Calu3 (cell line): ENCODE data around the gene EWSR1. TPM values are rescaled to one million over a fixed set of nuclear protein-coding genes. Genes with fewer than 3 reads are reported as not detected.

Source experiments
- BruUV-seq: library from RNA; stranded (reverse); fragments of 400-500 nt; replicated peaks from 2 replicates; lab custom pipeline; 2021; lab: Mats Ljungman, UMichigan
- CTCF ChIA-PET: fragments of 300-600 bp; sonication (Branson Sonifier 250); formaldehyde crosslinking; loops from one replicate; lab custom pipeline; 2022; ENCODE audit warnings: antibody characterized with exemption; lab: Charles Lee
- DNase-seq: peaks from one replicate; pipeline ENCODE4 v3.0.0; 2022
- H3K27ac Mint-ChIP-seq: one replicate; pipeline ENCODE4 v1.8.0; 2022; ENCODE audit warnings: mixed read lengths; ENCODE audit not compliant: unreplicated experiment
- H3K27me3 Mint-ChIP-seq: one replicate; pipeline ENCODE4 v1.8.0; 2022; ENCODE audit warnings: mixed read lengths; ENCODE audit not compliant: unreplicated experiment
- H3K36me3 Mint-ChIP-seq: one replicate; pipeline ENCODE4 v1.8.0; 2022; ENCODE audit warnings: mild to moderate bottlenecking, moderate library complexity, mixed read lengths; ENCODE audit not compliant: insufficient read depth, unreplicated experiment
- H3K4me1 Mint-ChIP-seq: one replicate; pipeline ENCODE4 v1.8.0; 2022; ENCODE audit warnings: mild to moderate bottlenecking, low read depth, mixed read lengths; ENCODE audit not compliant: unreplicated experiment
- H3K4me3 Mint-ChIP-seq: one replicate; pipeline ENCODE4 v1.8.0; 2022; ENCODE audit warnings: mild to moderate bottlenecking, low read depth, moderate library complexity, mixed read lengths; ENCODE audit not compliant: unreplicated experiment
- H3K9me3 Mint-ChIP-seq: one replicate; pipeline ENCODE4 v1.8.0; 2022; ENCODE audit warnings: low read depth, mixed read lengths; ENCODE audit not compliant: unreplicated experiment
- CTCF ChIP-seq: fragments of 200-600 bp; IDR thresholded peaks from one replicate; pipeline ENCODE4 v1.8.0; 2022; ENCODE audit warnings: antibody characterized with exemption; ENCODE audit not compliant: unreplicated experiment
- intact Hi-C: fragments of 100-400 bp; cut with micrococcal nuclease; formaldehyde crosslinking; loops from one replicate; pipeline ENCODE4 v1.10.0; 2022; ENCODE audit not compliant: unreplicated experiment
- total RNA-seq: library from RNA; stranded (reverse); gene quantifications from 2 replicates; pipeline ENCODE4 v1.2.3, GENCODE V29; 2022

The EWSR1 gene
- total RNA-seq, 1 experiment from 2014 or later, result 374 TPM

GRCh38 chr22:29272624-29273023 lies 4.6 kb downstream of the EWSR1 start:
- H3K27me3 Mint-ChIP-seq, result no peaks in the 10 kb centered on the region
- CTCF ChIA-PET, result no interaction called here
- peak overlapping the region; percentile 94 for H3K4me3 Mint-ChIP-seq
- TF ChIP-seq CTCF, result no peak
- peaks cover 93% of the 10 kb centered on the region for H3K36me3 Mint-ChIP-seq
- no TSS peak for BruUV-seq
- no peaks in the 10 kb centered on the region for H3K9me3 Mint-ChIP-seq
- no peak for DNase-seq
- peaks cover 61% of the 10 kb centered on the region for H3K4me1 Mint-ChIP-seq
- intact Hi-C loops, result no loop called here
- no peak overlapping the region for H3K27ac Mint-ChIP-seq

- DNase-seq, result no peak
- no peaks in the 10 kb centered on the region for H3K27me3 Mint-ChIP-seq
- H3K4me1 Mint-ChIP-seq, result peaks cover 68% of the 10 kb centered on the region
- peak overlapping the region; percentile 26 for H3K4me3 Mint-ChIP-seq
- BruUV-seq, result no TSS peak
- CTCF ChIA-PET, result no interaction called here
- no peak for TF ChIP-seq CTCF
- peaks cover 92% of the 10 kb centered on the region for H3K36me3 Mint-ChIP-seq
- intact Hi-C loops, result no loop called here
- H3K9me3 Mint-ChIP-seq, result no peaks in the 10 kb centered on the region
- peak overlapping the region; percentile 45 for H3K27ac Mint-ChIP-seq
Observed at GRCh38 chr22:29275167-29275566, 7.1 kb downstream of the EWSR1 start.

GRCh38 chr22:29275819-29276565 lies 7.9 kb downstream of the EWSR1 start:
- H3K36me3 Mint-ChIP-seq, result peaks cover 92% of the 10 kb centered on the region
- H3K4me3 Mint-ChIP-seq, result peak overlapping the region; percentile 49
- DNase-seq, result no peak
- TF ChIP-seq CTCF, result no peak
- BruUV-seq, result no TSS peak
- no peaks in the 10 kb centered on the region for H3K27me3 Mint-ChIP-seq
- peaks cover 62% of the 10 kb centered on the region for H3K4me1 Mint-ChIP-seq
- no peaks in the 10 kb centered on the region for H3K9me3 Mint-ChIP-seq
- intact Hi-C loops, result no loop called here
- CTCF ChIA-PET, result no interaction called here
- H3K27ac Mint-ChIP-seq, result peak overlapping the region; percentile 45

GRCh38 chr22:29277927-29278326 lies 9.9 kb downstream of the EWSR1 start:
- peaks cover 95% of the 10 kb centered on the region for H3K36me3 Mint-ChIP-seq
- H3K27ac Mint-ChIP-seq, result no peak overlapping the region
- no peaks in the 10 kb centered on the region for H3K9me3 Mint-ChIP-seq
- TF ChIP-seq CTCF, result no peak
- DNase-seq, result no peak
- CTCF ChIA-PET, result no interaction called here
- no peaks in the 10 kb centered on the region for H3K27me3 Mint-ChIP-seq
- H3K4me1 Mint-ChIP-seq, result peaks cover 46% of the 10 kb centered on the region
- no peak overlapping the region for H3K4me3 Mint-ChIP-seq
- intact Hi-C loops, result no loop called here
- no TSS peak for BruUV-seq
